GM18519 (cell line): ENCODE data around the gene SH3BP2.

Source experiments
- ATAC-seq: cut with Tn5 transposase; IDR thresholded peaks from one replicate; pipeline ENCODE4 v1.9.1; 2021; ENCODE audit warnings: mild to moderate bottlenecking, moderate library complexity; ENCODE audit not compliant: unreplicated experiment, low FRiP score

Gene SH3BP2

GRCh38 chr4:2792711-2793585 is at the start of gene SH3BP2:
TSS of gene SH3BP2 (plus strand) at chr4:2793085. CDS start at chr4:2820618, 27,533 bp downstream.
- ATAC-seq = no peak

GRCh38 chr4:2743518-2744445 is 49.1 kb upstream of the SH3BP2 start:
- no peak for ATAC-seq

GRCh38 chr4:2744576-2745270 is 48.2 kb upstream of the SH3BP2 start:
- ATAC-seq = no peak

GRCh38 chr4:2745516-2745915 is 47.4 kb upstream of the SH3BP2 start:
- no peak for ATAC-seq

- ATAC-seq = peak; percentile 62
These were observed 46.7 kb upstream of the SH3BP2 start for GRCh38 chr4:2745981-2746806.

- no peak for ATAC-seq
These were observed 45.8 kb upstream of the SH3BP2 start for GRCh38 chr4:2746891-2747695.

GRCh38 chr4:2750719-2751605 is 41.9 kb upstream of the SH3BP2 start:
- no peak for ATAC-seq

GRCh38 chr4:2753436-2753835 is 39.4 kb upstream of the SH3BP2 start:
- ATAC-seq = no peak

GRCh38 chr4:2754848-2755819 is 37.8 kb upstream of the SH3BP2 start:
- ATAC-seq = no peak

GRCh38 chr4:2755821-2756690 is 36.8 kb upstream of the SH3BP2 start, which contains the start of gene TNIP2:
TSS of gene TNIP2 (minus strand) at chr4:2756336. CDS start at chr4:2756289, 47 bp downstream.
- ATAC-seq = peak; percentile 47

- ATAC-seq = no peak
These were observed 36.1 kb upstream of the SH3BP2 start for GRCh38 chr4:2756691-2757350.

GRCh38 chr4:2757426-2757825 is 35.5 kb upstream of the SH3BP2 start:
- ATAC-seq = no peak

GRCh38 chr4:2761035-2761923 is 31.6 kb upstream of the SH3BP2 start:
- ATAC-seq = no peak

GRCh38 chr4:2762048-2762447 is 30.8 kb upstream of the SH3BP2 start:
- no peak for ATAC-seq
